22Rv1 (cell line): Measurements from ENCODE around the gene SHROOM4.

ENCODE experiments used
- H3K27ac ChIP-seq: fragments of 450-650 bp; 2 replicates; pipeline ENCODE4 v1.5.1; 2017
- CTCF ChIP-seq: fragments of 450-650 bp; IDR thresholded peaks from 2 replicates; pipeline ENCODE4 v1.5.1; 2017; ENCODE audit warnings: mild to moderate bottlenecking
- ZFX ChIP-seq: fragments of 450-650 bp; IDR thresholded peaks from 2 replicates; pipeline ENCODE4 v1.6.1; 2017; ENCODE audit warnings: antibody characterized with exemption, borderline replicate concordance

Gene SHROOM4

GRCh38 chrX:50842221-50842620, 28.2 kb upstream of the SHROOM4 start:
- TF ChIP-seq CTCF (no peak), ZFX (no peak)
- H3K27ac ChIP-seq, result no peak overlapping the region

GRCh38 chrX:50839730-50840129, 25.7 kb upstream of the SHROOM4 start:
- TF ChIP-seq CTCF (no peak), ZFX (no peak)
- H3K27ac ChIP-seq, result no peak overlapping the region

GRCh38 chrX:50838820-50839600, 25.0 kb upstream of the SHROOM4 start:
- no peak for TF ChIP-seq CTCF
- TF ChIP-seq ZFX, result no peak
- H3K27ac ChIP-seq, result no peak overlapping the region

- H3K27ac ChIP-seq, result no peak overlapping the region
- no peak for TF ChIP-seq CTCF
- TF ChIP-seq ZFX, result no peak
Observed at GRCh38 chrX:50827996-50828395, 14.0 kb upstream of the SHROOM4 start.

GRCh38 chrX:50825825-50826224, 11.8 kb upstream of the SHROOM4 start:
- no peak for TF ChIP-seq ZFX
- no peak for TF ChIP-seq CTCF
- H3K27ac ChIP-seq, result no peak overlapping the region

- no peak overlapping the region for H3K27ac ChIP-seq
- TF ChIP-seq CTCF (no peak), ZFX (no peak)
Observed at GRCh38 chrX:50818986-50819385, 5.0 kb upstream of the SHROOM4 start.

- no peak overlapping the region for H3K27ac ChIP-seq
- TF ChIP-seq CTCF (no peak), ZFX (no peak)
Observed at GRCh38 chrX:50815120-50815519, 1.1 kb upstream of the SHROOM4 start.
